ENCODE results near the gene USP38. TPM values are rescaled to one million over a fixed set of nuclear protein-coding genes. Genes with fewer than 3 reads are reported as not detected.
A peak's percentile ranks its signal among the peaks of the same experiment; 100 is the strongest.
"Not testable (repeated sequence)": the region's sequence is repeated elsewhere in the genome, so short reads cannot be mapped to it uniquely, and the experiment has no call there.

USP38 gene
- total and polyA plus RNA-seq, 2 experiments from 2014 or later = 7.7 to 34.4 TPM

DNA sequence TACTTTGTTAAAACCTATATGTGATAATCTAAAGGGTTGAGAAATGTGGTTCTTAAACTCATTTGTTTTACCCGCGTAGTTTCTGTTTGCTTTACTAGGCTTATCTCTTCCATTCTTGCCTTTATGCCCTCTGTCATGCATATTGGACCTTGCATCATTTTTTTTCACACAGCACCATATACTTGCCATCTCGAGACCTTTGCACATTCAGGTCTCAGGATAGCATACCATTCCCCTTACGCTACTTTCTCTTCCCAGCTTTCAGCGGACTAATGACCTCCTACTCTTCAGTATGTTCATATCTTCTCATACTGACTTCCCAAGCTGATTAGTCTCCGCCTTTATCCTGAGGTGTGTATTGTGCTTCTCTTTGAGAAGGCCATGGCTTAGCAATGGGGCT lies 40.5 kb downstream of the USP38 start:
- no peaks in the 10 kb centered on the region for H3K9me3 ChIP-seq (ENCODE audit: low read depth)
- peak overlapping the region; percentile 56 for H3K4me2 ChIP-seq
- peaks cover 19% of the 10 kb centered on the region for H3K4me1 ChIP-seq (ENCODE audit: insufficient read depth)
- H3K27ac ChIP-seq = peak overlapping the region; percentile 88
- H3K36me3 ChIP-seq (replicated peaks; ENCODE audit: insufficient read depth, low read depth) = no peaks in the 10 kb centered on the region
- H4K20me1 ChIP-seq (ENCODE audit: insufficient read depth, poor library complexity, severe bottlenecking) = no peaks in the 10 kb centered on the region
- H3K9me2 ChIP-seq (replicated peaks; ENCODE audit: insufficient read depth) = no peaks in the 10 kb centered on the region
- H2AFZ ChIP-seq = no peak overlapping the region
- no peak overlapping the region for H3K4me3 ChIP-seq
- WGBS (ENCODE audit: low lambda C conversion rate, missing lambda C conversion rate) = 49% methylated on average over 6 of the region's 6 CpGs
- TF ChIP-seq EZH2 (IDR thresholded peaks at IDR 0.05; ENCODE audit: borderline replicate concordance) (no peak), EZH2phosphoT487 (IDR thresholded peaks at IDR 0.05; ENCODE audit: low read depth, severe bottlenecking, unreplicated experiment) (no peak)
- TF ChIP-seq, protein P1, sequence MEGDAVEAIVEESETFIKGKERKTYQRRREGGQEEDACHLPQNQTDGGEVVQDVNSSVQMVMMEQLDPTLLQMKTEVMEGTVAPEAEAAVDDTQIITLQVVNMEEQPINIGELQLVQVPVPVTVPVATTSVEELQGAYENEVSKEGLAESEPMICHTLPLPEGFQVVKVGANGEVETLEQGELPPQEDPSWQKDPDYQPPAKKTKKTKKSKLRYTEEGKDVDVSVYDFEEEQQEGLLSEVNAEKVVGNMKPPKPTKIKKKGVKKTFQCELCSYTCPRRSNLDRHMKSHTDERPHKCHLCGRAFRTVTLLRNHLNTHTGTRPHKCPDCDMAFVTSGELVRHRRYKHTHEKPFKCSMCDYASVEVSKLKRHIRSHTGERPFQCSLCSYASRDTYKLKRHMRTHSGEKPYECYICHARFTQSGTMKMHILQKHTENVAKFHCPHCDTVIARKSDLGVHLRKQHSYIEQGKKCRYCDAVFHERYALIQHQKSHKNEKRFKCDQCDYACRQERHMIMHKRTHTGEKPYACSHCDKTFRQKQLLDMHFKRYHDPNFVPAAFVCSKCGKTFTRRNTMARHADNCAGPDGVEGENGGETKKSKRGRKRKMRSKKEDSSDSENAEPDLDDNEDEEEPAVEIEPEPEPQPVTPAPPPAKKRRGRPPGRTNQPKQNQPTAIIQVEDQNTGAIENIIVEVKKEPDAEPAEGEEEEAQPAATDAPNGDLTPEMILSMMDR (IDR thresholded peaks at IDR 0.05; ENCODE audit: poor library complexity) = no peak
- DNase-seq (ENCODE audit: low spot score) = peak; percentile 75
- no peaks in the 10 kb centered on the region for H3K79me2 ChIP-seq
- H3K27me3 ChIP-seq = no peaks in the 10 kb centered on the region

DNA sequence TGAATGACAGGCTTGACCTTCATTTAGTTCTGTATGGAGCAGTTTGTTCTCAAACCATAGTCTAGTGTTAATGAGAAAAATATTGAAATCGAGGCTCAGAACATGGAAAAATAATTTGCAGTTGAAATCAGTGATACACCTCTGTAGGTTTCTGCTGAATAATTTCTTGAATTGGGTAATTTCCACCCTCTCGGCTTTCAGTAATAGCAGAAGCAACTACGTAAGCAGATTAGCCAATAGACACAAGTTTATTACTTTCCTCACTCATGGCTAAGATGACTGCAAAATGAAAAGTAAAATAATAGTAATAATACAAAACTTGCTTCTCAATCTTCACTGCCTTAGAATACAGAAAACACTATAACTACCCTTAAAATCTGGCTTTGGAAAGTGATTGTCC lies 46.0 kb downstream of the USP38 start:
- Histone ChIP-seq H4K20me1 (ENCODE audit: insufficient read depth, poor library complexity, severe bottlenecking) (no peaks in the 10 kb centered on the region), H3K9me3 (ENCODE audit: low read depth) (no peaks in the 10 kb centered on the region), H2AFZ (no peak overlapping the region), H3K27ac (no peak overlapping the region), H3K9me2 (replicated peaks; ENCODE audit: insufficient read depth) (no peaks in the 10 kb centered on the region), H3K4me2 (no peak overlapping the region), H3K36me3 (replicated peaks; ENCODE audit: insufficient read depth, low read depth) (no peaks in the 10 kb centered on the region), H3K27me3 (no peaks in the 10 kb centered on the region), H3K4me3 (no peak overlapping the region), H3K4me1 (ENCODE audit: insufficient read depth) (peaks cover 5% of the 10 kb centered on the region), H3K79me2 (no peaks in the 10 kb centered on the region)
- 95% methylated on average over 3 of the region's 3 CpGs for WGBS (ENCODE audit: low lambda C conversion rate, missing lambda C conversion rate)
- no peak for DNase-seq (ENCODE audit: low spot score)
- TF ChIP-seq EZH2 (IDR thresholded peaks at IDR 0.05; ENCODE audit: borderline replicate concordance) (no peak), EZH2phosphoT487 (IDR thresholded peaks at IDR 0.05; ENCODE audit: low read depth, severe bottlenecking, unreplicated experiment) (no peak)
- TF ChIP-seq, protein P1 (IDR thresholded peaks at IDR 0.05; ENCODE audit: poor library complexity) = no peak

DNA sequence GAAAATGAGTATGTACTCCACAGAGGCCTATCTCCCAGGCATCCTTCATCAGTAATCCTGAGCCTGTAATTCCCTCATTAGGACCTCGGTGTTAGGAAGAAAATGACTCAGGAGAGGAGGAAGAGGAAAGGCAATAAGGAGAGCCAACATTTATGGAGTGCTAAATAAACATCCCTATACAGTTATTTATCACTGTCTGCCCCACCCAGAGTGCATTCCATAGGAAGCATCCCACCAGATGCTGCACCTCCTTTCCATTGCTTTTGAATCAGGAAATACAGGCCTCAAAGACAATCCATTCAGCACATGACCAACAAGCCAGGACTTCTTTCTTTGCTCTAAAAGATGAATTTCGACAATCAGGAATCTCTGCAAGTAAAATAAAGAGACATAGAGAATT lies 47.6 kb downstream of the USP38 start:
- WGBS (ENCODE audit: low lambda C conversion rate, missing lambda C conversion rate) = 41% methylated on average over 2 of the region's 2 CpGs
- Histone ChIP-seq H3K4me1 (ENCODE audit: insufficient read depth) (no peaks in the 10 kb centered on the region), H3K9me3 (ENCODE audit: low read depth) (no peaks in the 10 kb centered on the region), H3K36me3 (replicated peaks; ENCODE audit: insufficient read depth, low read depth) (no peaks in the 10 kb centered on the region), H3K9me2 (replicated peaks; ENCODE audit: insufficient read depth) (no peaks in the 10 kb centered on the region), H3K4me2 (no peak overlapping the region), H4K20me1 (ENCODE audit: insufficient read depth, poor library complexity, severe bottlenecking) (no peaks in the 10 kb centered on the region), H2AFZ (no peak overlapping the region), H3K27ac (peak overlapping the region; percentile 59), H3K27me3 (no peaks in the 10 kb centered on the region), H3K4me3 (no peak overlapping the region), H3K79me2 (no peaks in the 10 kb centered on the region)
- no peak for TF ChIP-seq EZH2 (IDR thresholded peaks at IDR 0.05; ENCODE audit: borderline replicate concordance)
- TF ChIP-seq, protein P1 (IDR thresholded peaks at IDR 0.05; ENCODE audit: poor library complexity) = no peak
- TF ChIP-seq EZH2phosphoT487 (IDR thresholded peaks at IDR 0.05; ENCODE audit: low read depth, severe bottlenecking, unreplicated experiment) = no peak
- peak; percentile 11 for DNase-seq (ENCODE audit: low spot score)

DNA sequence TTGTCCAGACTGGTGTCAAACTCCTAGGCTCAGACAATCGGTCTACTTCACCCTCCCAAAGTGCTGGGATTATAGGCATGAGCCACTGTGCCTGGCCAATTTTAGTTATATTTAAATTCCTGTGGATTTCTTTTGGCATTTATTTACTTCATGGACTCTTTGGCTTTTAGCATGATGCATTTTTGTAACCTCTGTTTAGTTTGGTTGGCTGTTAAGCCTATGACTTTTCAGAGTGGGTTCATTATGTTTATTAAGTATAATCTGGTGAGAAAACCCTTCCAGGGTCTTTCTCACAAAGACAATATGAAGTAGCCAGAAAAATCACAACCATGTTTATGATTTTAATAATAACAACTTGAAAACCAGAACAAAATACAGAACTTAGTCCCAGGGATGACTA lies 49.4 kb downstream of the USP38 start:
- Histone ChIP-seq H3K27ac (no peak overlapping the region), H3K4me1 (ENCODE audit: insufficient read depth) (no peaks in the 10 kb centered on the region), H3K27me3 (no peaks in the 10 kb centered on the region), H3K9me2 (replicated peaks; ENCODE audit: insufficient read depth) (no peaks in the 10 kb centered on the region), H2AFZ (no peak overlapping the region), H4K20me1 (ENCODE audit: insufficient read depth, poor library complexity, severe bottlenecking) (no peaks in the 10 kb centered on the region), H3K79me2 (no peaks in the 10 kb centered on the region), H3K36me3 (replicated peaks; ENCODE audit: insufficient read depth, low read depth) (no peaks in the 10 kb centered on the region), H3K4me2 (no peak overlapping the region), H3K4me3 (no peak overlapping the region), H3K9me3 (ENCODE audit: low read depth) (no peaks in the 10 kb centered on the region)
- WGBS (ENCODE audit: low lambda C conversion rate, missing lambda C conversion rate) = 64% methylated on average over 1 of the region's 1 CpG
- TF ChIP-seq EZH2phosphoT487 (IDR thresholded peaks at IDR 0.05; ENCODE audit: low read depth, severe bottlenecking, unreplicated experiment) (no peak), EZH2 (IDR thresholded peaks at IDR 0.05; ENCODE audit: borderline replicate concordance) (no peak)
- TF ChIP-seq, protein P1 (IDR thresholded peaks at IDR 0.05; ENCODE audit: poor library complexity) = no peak
- no peak for DNase-seq (ENCODE audit: low spot score)

DNA sequence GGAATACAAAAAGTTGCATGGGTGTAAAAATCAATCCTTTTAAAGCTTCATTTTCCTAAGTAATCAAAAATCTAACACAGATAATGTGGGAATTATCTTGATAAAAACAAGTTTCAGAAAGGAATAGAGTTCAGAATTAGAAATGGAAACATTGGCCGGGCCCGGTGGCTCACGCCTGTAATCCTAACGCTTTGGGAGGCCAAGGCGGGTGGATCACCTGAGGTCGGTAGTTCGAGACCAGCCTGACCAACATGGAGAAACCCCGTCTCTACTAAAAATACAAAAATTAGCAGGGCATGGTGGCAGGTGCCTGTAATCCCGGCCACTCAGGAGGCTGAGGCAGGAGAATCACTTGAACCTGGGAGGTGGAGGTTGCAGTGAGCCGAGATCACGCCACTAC lies 52.5 kb downstream of the USP38 start:
- not testable (repeated sequence) for H3K4me1 ChIP-seq (ENCODE audit: insufficient read depth); H3K27me3 ChIP-seq; H3K36me3 ChIP-seq (replicated peaks; ENCODE audit: insufficient read depth, low read depth); H3K27ac ChIP-seq; H3K9me3 ChIP-seq (ENCODE audit: low read depth); H3K9me2 ChIP-seq (replicated peaks; ENCODE audit: insufficient read depth); H2AFZ ChIP-seq; H3K4me2 ChIP-seq; H3K79me2 ChIP-seq; H4K20me1 ChIP-seq (ENCODE audit: insufficient read depth, poor library complexity, severe bottlenecking); H3K4me3 ChIP-seq; DNase-seq (ENCODE audit: low spot score)
- WGBS (ENCODE audit: low lambda C conversion rate, missing lambda C conversion rate) = 96% methylated on average over 11 of the region's 11 CpGs

Data from hepatocyte (in vitro differentiated cells).